GM10248 (cell line): ENCODE results near the gene CCDC57.

Source experiments
- CTCF ChIA-PET: fragments of 300-600 bp; sonication (Branson Sonifier 250); formaldehyde crosslinking; extraction: SDS; loops from one replicate; lab custom pipeline; 2021; ENCODE audit warnings: antibody characterized with exemption; lab: Yijun Ruan, JAX
- POLR2A ChIA-PET: fragments of 350-650 bp; sonication (Branson Sonifier 250); formaldehyde crosslinking; extraction: SDS; loops from one replicate; lab custom pipeline; 2020; ENCODE audit warnings: antibody characterized with exemption; lab: Yijun Ruan, JAX
- DNase-seq: peaks from one replicate; pipeline ENCODE4 v3.0.0; 2012; ENCODE audit errors: extremely low spot score
- TF ChIP-seq, protein P1 (sequence below): IDR thresholded peaks from 2 replicates; pipeline ENCODE4 v1.5.1; 2012; ENCODE audit warnings: mild to moderate bottlenecking, low read depth; ENCODE audit errors: extremely low read depth, missing control alignments, control extremely low read depth

Gene CCDC57

DNA sequence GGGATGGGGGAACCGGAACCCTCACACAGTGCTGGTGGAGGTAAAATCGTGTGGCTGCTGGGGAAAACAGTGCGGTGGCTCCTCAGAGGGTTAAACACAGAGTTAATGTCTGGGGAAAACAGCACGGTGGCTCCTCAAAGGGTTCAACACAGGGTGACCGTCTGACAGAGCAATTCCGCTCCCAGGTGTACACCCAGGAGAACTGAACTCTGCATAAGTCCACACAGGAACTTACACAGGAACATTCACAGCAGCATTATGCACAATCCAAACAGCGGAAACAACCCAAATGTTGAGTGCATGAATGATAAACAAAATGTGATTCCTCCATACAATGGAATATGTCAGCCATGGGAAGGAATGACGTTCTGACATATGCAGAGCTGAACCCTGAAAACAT, 51.4 kb downstream of the CCDC57 start:
- TF ChIP-seq, protein P1, sequence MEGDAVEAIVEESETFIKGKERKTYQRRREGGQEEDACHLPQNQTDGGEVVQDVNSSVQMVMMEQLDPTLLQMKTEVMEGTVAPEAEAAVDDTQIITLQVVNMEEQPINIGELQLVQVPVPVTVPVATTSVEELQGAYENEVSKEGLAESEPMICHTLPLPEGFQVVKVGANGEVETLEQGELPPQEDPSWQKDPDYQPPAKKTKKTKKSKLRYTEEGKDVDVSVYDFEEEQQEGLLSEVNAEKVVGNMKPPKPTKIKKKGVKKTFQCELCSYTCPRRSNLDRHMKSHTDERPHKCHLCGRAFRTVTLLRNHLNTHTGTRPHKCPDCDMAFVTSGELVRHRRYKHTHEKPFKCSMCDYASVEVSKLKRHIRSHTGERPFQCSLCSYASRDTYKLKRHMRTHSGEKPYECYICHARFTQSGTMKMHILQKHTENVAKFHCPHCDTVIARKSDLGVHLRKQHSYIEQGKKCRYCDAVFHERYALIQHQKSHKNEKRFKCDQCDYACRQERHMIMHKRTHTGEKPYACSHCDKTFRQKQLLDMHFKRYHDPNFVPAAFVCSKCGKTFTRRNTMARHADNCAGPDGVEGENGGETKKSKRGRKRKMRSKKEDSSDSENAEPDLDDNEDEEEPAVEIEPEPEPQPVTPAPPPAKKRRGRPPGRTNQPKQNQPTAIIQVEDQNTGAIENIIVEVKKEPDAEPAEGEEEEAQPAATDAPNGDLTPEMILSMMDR: no peak
- no peak for DNase-seq
- ChIA-PET POLR2A (no interaction called here), CTCF (interaction anchor here (1.6 kb wide), 1 partner anchor 131 kb away, joined by 4 read pairs; no protein-coding TSS in a partner anchor)

DNA sequence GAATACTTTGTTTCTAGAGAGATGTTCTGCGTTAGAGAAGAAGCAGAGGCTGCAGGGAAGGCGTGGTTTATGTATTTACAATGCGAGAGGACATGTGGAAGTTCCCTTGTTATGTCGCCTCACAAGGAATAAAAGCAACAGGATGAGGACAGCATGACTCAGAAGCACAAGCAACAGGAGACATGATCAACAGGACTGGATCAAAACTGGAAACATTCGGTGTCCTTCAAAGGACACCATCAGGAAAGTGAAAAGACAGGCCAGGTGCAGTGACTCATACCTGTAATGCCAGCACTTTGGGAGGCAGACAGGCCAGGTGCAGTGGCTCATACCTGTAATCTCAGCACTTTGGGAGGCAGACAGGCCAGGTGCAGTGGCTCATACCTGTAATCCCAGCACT, 52.6 kb downstream of the CCDC57 start:
- ChIA-PET POLR2A (no interaction called here), CTCF (no interaction called here)
- DNase-seq: no peak
- TF ChIP-seq, protein P1: no peak

DNA sequence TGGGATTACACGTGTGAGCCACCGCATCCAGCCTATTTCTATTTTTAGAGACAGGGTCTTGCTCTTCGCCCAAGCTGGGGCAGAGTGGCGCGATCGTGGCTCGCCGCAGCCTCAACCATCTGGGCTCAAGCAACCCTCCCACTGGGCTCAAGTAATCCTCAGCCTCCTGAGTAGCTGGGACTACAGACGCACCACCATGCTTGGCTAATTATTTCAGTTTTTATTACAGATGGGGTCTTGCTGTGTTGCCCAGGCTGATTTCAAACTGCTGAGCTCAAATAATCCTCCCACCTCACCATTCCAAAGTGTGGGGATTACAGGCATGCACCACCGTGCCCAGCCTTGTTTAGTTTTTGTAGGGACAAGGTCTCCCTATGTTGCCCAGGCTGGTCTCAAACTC, 53.8 kb downstream of the CCDC57 start:
- DNase-seq: no peak
- POLR2A ChIA-PET: no interaction called here
- TF ChIP-seq, protein P1: no peak
- CTCF ChIA-PET: interaction anchor here (1.6 to 2.0 kb wide), 2 partner anchors 121 to 128 kb away, joined by 4 to 6 read pairs; partner anchors contain the start of gene DCXR

DNA sequence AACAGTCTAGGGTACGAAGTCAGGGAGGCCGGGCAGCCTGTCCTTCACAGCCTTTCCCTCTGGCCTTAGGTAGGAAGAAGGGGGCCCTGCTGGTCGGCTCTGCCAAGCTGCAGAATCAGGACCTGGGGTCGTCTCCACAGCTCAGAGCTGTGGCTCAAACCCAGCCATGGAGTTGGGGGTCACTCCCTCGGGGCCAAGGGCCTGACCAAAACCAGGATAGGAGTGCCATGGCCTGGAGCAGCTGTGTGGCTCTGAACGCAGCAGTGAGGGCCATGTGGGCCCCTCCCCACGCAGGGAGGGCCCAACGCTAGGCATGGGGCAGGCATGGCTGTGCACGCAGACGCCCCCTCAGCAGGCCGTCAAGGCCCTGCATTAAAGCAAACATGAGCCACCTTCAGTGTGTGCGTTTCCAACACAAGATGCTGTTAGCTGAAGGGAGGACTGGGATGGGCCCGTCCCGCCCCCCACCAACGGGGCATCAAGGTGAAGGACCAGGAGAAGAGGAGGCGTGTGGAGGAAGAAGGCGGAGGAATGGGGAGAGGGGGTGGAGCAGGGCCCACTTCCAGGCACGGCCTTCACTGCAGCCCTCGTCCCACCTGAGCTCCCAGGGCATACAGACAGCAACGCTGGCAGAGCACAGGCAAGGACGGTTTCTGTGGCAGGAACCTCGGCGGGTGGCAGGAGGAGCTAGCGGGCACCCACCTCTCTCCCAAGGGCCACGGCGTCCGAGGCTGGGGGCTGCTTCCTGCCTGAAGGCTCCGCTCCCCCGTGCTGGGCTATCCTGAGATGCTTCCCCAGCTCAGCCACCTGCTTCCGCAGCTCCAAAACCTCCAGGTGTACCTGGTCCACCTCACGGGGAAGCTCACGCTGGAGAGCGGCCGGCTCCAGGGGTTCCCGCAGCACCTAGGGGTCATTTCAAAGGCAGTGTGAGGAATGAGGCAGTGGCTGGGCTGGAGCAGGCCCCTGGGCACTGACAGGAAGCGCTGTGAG, 55.3 kb downstream of the CCDC57 start:
- POLR2A ChIA-PET: no interaction called here
- peak; percentile 6 for DNase-seq
- CTCF ChIA-PET: interaction anchor here (1.0 to 7.2 kb wide), 6 partner anchors 14 to 128 kb away, joined by 3 to 87 read pairs (median 5); partner anchors contain the start of genes DCXR and RAC3

DNA sequence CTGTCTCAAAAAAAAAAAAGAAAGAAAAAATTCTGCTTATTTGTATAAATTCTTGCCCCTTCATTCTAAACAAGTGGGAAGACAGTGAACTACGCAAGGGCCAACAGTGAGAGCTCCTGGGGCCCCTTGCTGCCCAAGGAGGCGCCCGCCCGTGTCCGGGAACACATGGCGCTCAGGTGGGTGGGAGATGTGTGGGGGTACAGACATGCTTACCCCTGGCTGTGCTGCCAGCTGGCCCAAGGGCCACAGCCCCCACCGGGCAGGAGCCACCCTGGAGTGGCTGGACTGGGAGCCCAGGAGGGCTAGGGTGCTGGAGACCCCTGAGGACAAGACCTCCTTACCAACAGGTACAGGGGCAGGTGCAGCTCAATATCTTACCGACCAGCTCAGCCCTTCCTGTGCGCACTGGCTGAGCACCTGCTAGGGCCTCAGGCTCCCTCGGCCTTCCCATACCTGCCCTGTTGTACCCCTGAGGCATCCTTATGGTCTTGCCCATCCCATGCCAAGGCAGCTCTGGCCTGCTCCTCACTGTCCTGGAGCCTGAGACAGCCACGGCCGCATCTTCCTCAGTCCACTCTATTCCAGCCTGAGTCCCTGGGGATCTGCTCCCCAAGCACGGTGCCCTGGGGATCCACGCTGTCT, 56.2 kb downstream of the CCDC57 start:
- POLR2A ChIA-PET: no interaction called here
- CTCF ChIA-PET: interaction anchor here (1.5 to 7.2 kb wide), 6 partner anchors 13 to 197 kb away, joined by 3 to 87 read pairs (median 12); partner anchors contain the start of gene RAC3
- TF ChIP-seq, protein P1: no peak
- peak; percentile 10 for DNase-seq

More for the DNA sequence above, 55.3 kb downstream of the CCDC57 start:
- TF ChIP-seq, protein P1: no peak

DNA sequence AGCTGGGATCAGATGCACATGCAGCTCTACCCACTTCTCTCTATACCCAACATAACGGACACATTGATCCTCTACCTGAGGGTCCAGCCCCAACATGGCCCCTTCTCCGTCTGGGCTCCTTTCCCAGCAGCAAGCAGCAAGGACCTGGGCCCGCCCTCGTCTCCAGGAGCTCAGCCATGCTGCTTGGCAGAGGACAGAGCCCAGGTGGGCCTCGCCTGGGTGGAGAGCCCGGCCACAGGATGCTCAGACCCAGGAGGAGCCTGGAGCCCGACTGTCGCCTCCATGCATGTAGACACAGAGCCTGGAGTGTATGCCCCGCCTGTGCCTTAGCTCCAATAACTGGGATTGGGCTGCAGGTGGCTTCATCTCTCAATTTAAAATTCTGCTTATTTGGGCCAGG, 57.0 kb downstream of the CCDC57 start:
- CTCF ChIA-PET: interaction anchor here (1.3 to 7.2 kb wide), 7 partner anchors 8 to 196 kb away, joined by 3 to 87 read pairs (median 12); partner anchors contain the start of gene RAC3
- DNase-seq: no peak
- POLR2A ChIA-PET: no interaction called here
- TF ChIP-seq, protein P1: no peak
